ENCODE measurements around the gene CYTH1. TPM values are rescaled to one million over a fixed set of nuclear protein-coding genes. Genes with fewer than 3 reads are reported as not detected.
"Not testable (repeated sequence)": the region's sequence is repeated elsewhere in the genome, so short reads cannot be mapped to it uniquely, and the experiment has no call there.

Gene CYTH1
- total RNA-seq, 1 donor from 2014 or later, result 51.4 TPM

DNA sequence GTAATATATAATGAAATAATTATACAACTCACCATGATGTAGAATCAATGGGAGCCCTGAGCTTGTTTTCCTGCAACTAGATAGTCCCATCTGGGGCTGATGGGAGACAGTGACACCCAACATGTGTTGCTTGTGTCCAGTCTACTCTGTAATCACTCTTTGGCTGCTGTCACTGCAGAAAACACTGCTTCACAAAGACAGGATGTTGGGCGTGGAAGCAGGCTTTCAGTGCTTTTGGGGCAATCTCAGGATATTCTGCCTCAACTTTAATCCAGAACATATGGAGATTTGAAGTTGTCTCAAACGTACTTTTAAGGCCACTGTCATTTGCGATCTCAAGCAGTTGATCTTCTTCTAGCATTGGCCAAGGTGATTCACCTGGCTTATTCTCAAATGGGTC, 94.9 kb downstream of the CYTH1 start:
- no peak for DNase-seq

GRCh38 chr17:78684026-78684425, 98.0 kb downstream of the CYTH1 start:
- DNase-seq, result no peak

GRCh38 chr17:78683408-78683961, 98.6 kb downstream of the CYTH1 start:
- no peak for DNase-seq

DNA sequence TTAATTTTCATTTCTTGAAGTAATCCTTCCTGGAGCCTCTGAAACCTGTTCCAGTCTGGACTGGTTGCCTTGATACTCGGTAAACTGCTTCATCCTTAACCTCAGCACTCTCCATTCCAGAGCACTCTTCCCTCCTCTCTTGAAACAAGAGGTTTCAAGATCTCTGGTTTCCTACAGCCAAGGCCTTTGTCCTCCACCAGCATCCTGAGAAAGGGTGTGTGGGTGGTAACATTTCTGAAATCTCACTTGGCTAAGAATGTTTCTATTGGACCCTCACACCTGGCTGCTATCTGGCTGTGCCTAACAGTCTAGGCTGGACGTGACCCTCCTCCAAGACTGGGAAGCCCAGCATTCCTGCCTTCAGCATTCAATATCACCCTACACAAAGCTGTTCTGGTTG, 99.7 kb downstream of the CYTH1 start:
- peak; percentile 12 for DNase-seq

GRCh38 chr17:78680436-78680835, 101.6 kb downstream of the CYTH1 start:
- peak; percentile 81 for DNase-seq

DNA sequence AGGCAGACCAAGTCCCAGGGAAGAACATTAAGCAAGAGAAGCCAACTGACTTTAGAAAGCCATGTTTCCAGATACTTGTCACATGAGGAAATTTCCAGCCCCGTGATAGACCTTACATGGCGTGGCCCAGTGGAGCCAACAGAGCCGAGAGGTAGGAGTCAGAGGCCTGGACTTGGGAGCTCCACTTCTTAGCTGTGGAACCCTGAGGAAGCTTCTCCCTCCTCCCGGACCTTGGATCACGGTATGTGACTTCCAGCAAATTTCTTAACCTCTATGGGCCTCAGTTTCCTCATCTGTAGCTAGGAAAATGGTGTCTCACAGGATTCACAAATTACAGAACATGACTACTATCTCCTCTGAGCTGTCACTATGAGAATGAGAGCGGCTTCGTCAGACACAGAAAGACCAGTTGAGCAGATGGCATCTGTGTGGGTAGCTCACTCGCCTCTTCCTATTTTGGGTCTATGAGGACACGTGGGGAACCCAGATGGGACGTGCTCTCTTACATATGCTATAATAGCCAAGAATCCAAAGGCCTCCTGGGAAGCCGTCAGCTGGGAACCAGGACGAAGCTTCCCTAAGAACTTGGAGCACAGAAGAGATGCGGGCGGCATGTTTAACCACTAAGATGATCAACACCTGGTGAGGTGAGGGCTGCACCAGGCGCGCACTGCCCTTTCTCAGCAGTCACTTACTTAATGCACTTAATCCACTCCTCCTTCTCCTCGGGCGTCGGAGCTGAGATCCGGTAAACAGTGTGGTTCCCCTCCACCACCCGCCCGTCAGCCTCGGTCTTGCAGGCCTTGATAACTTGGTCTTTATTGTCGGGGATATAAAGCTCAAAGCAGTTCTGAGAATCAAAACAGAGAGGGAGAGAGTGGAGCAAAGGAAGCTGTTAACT, 102.3 kb downstream of the CYTH1 start:
- no peak for DNase-seq

DNA sequence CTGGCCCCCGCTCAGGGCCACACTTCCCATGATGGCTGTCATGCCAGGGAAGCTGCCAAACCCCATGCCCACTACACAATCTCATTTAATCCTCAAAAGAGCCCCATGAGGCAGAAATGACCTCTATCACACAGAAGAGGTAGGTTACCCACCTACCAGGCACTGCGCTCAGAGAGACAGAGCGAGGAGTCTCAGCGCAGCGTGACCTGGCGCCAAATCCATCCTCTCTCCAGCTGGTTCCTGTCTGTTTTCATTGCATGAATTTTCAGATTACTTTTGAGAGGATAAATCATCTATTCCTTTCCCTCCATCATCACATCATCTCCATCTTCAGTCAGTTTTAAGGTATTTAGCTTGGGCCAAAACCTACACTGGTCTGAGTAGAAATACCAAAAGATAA, 103.4 kb downstream of the CYTH1 start:
- no peak for DNase-seq

- no peak for DNase-seq
Observed at GRCh38 chr17:78678222-78678557, 103.9 kb downstream of the CYTH1 start.

- no peak for DNase-seq
Observed at GRCh38 chr17:78677303-78678221, 104.5 kb downstream of the CYTH1 start.

DNA sequence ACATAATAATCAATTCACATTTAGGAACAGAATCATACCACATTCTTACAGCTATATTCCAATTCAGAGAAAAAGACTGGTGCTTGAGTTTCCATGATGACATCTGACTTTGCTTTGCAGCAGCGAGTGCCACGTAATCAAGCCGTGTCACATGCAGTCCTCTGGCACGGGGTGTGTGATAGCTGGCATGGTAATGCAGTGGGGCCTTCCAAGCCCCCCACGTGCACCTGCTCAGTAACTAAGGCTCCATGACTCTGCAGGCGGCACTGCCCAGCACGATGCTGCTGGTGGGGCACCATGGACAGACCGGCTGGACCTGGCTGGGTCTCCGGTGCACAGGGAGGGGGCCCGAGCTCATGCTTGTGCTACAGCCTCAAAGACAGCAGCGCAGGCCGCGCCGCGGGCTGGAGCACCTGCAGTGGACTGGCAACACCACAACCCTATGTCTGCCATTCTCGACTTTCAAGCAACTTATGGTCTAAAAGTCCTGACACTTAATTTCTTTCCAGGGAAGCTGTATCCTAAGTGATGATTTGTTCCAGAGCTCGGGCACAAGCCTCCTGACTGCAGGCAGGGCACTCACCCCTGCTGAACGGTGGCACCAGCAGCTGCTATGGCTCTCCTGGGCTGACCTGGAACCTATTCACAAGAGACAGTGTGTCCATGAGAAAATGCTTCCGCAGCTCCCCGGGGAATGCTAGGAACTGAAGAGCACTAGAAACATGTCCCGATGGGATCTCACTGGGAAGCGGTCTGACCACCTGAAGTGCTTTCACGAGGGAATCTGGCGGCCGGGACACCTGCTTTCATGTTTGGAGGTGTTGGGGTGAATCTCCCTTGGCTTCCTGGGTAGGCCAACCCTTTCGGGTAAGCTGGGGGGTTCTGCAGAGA, 105.4 kb downstream of the CYTH1 start:
- no peak for DNase-seq

- DNase-seq, result no peak
Observed at GRCh38 chr17:78675836-78676235, 106.2 kb downstream of the CYTH1 start.

- DNase-seq, result no peak
Observed at GRCh38 chr17:78675316-78675616, 106.8 kb downstream of the CYTH1 start.

- no peak for DNase-seq
Observed at GRCh38 chr17:78674595-78675315, 107.3 kb downstream of the CYTH1 start.

DNA sequence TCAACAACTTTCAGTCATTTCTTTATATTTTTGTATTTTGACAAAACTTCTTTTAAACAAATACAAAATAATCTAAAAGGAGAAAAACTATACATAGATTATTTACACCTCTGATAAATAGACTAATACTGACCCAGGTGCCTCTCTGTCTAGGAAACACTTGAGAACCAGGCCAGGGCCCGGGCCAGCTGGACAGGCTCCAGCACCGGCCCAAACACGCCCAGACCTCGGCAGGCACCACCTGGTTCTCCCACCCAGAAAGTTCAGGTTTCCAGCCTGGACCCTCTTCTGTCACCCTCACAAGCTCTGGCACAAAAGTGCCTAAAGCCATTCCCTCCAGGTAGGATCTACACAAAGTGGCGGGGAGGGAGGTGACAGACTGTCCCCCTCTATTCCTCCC, 107.9 kb downstream of the CYTH1 start:
- no peak for DNase-seq

GRCh38 chr17:78673395-78673794, 108.7 kb downstream of the CYTH1 start:
- no peak for DNase-seq

DNA sequence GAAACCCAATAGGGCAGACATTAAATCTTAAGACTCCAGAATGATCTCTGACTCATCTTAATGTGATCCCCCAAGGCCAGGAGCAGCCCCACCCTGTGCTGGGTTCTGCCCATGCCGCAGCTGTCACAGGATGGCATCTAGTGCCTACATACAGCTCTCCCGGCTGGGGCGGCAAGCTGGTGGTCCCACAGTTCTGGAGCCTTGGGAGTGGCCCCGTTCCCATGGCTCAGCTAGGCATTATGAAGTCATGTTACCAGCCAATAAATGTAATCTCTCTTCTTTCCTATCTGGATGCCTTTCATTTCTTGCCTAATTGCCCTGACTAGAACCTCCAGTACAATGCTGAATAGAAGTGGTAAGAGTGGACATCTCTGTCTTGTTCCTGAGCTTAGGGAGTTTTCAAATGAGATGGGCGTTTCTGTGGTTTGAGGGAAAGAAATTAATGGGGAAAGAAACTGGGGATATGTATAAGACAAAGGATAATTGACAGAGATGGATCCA, 109.2 kb downstream of the CYTH1 start:
- DNase-seq, result no peak

DNA sequence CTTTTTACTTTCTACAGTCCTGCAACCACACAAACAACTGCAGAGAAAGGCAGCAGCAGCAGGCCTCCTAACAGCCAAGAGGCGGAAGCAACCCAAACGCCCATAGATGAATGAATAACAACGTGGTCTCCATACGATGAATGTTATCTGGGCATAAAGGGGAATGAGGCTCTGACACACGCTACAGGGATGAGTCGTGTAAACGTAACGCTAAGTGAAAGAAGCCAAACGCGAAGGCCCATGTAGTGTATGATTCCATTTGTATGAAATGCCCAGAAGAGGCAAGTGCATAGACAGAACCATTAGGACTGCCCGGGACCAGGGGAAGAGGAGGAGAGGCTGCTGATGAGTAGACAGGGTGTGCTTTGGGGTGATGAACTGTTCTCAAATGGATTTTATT, 110.1 kb downstream of the CYTH1 start:
- DNase-seq, result no peak

GRCh38 chr17:78671726-78672001, 110.4 kb downstream of the CYTH1 start:
- not testable (repeated sequence) for DNase-seq

DNA sequence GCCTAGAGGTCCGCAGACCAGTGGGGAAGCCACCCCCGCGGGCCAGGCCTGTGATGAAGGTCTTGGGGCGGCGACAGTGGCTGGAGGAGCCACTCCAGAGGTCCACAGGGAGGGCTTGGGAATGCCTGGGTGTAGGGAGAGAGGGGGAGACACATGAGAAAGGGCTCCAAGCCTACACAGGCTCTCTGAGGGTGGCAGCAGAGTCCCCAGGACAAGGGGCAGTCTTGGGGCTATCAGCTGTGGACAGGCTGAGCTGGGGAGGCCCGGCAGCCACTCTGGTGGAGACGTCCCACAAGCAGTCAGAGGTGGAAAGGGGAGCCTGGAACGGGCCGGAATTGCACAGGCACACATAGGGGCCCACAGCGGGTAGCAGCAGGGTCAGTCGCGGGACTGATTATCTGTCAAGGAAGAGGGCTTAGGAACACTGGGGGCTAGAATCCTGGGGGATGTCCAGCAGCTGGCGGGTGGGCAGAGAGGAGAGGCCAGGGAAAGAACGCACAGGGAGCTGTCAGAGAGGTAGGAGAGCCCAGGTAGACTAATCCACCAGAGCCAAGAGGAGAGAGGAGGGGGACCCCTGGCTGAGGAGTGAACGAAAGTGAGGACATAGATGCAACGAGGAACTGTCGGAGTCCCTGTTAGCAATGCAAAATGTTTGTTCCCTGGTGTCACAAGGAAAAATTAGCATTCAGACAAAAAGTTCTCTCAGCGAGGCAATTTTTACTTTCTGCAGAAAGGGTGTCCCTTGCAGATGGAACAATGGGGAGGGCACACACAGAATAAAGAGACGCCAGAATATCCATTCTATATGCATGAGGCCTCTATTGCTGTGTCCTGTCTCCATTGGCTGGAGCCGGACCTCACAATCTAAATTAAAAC, 111.0 kb downstream of the CYTH1 start:
- no peak for DNase-seq

DNA sequence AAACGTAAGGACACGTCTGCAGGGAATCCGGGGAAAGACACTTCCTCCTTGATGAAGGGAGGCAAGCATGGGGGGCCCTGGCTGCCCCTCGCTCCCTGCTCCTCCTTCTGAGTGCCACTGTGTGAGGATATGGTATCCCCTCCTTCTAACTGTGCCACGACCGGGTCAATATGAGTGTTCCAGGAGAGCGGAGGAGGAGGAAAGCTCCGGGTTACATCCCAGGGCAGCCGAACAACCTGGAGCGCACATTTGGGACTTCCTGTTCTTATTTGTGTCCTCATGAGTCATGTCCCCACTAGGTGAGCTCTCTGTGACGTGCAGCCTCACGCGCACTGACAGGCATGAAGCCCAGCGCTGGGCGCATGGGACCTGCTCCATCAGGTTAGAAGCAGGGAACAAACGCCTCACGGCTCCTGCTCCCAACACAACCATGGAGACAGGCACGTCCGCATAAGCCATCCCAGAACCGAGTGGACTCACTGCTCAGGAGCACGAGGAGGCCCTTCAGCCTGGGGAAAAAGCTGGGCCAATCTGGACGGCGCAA, 112.0 kb downstream of the CYTH1 start:
- peak; percentile 27 for DNase-seq
